Inflammatory macrophage treated with lipopolysaccharide for 1 hour (primary cell): ENCODE data around the gene RHOD.
A peak's percentile ranks its signal among the peaks of the same experiment; 100 is the strongest.

ENCODE experiments used
- DNase-seq, 2 donors: peaks; one replicate each; pipeline ENCODE4 v3.0.0-alpha.2; 2020 to 2022

RHOD gene

GRCh38 chr11:67056267-67057204, at the start of gene RHOD:
Gene RHOD, plus strand, starts transcription at chr11:67056847. Its CDS starts 56 bp downstream, at chr11:67056903.
- DNase-seq: no peak

- DNase-seq: peak; percentile 58 to 89
Measured at GRCh38 chr11:67007126-67007525, 49.5 kb upstream of the RHOD start.

- no peak for DNase-seq
Measured at GRCh38 chr11:67010296-67010905, 46.2 kb upstream of the RHOD start.

GRCh38 chr11:67013511-67014045, 43.1 kb upstream of the RHOD start:
- no peak for DNase-seq

- no peak for DNase-seq
Measured at GRCh38 chr11:67014343-67014742, 42.3 kb upstream of the RHOD start.

- DNase-seq: no peak
Measured at GRCh38 chr11:67015048-67015447, 41.6 kb upstream of the RHOD start.

- DNase-seq: no peak
Measured at GRCh38 chr11:67016550-67016949, 40.1 kb upstream of the RHOD start.

- DNase-seq: no peak
Measured at GRCh38 chr11:67020949-67021348, 35.7 kb upstream of the RHOD start.

- DNase-seq: peak; percentile 23 to 69
Measured at GRCh38 chr11:67022341-67022933, 34.2 kb upstream of the RHOD start.

- DNase-seq: peak in 1 of 2 donors; percentile 69
Measured at GRCh38 chr11:67022961-67023956, 33.4 kb upstream of the RHOD start, which contains the start of gene SYT12. Gene SYT12, plus strand, starts transcription at chr11:67023134. Its CDS starts 7,011 bp downstream, at chr11:67030145.

- no peak for DNase-seq
Measured at GRCh38 chr11:67023957-67024353, 32.7 kb upstream of the RHOD start.

- no peak for DNase-seq
Measured at GRCh38 chr11:67024410-67024809, 32.2 kb upstream of the RHOD start.

GRCh38 chr11:67024966-67025365, 31.7 kb upstream of the RHOD start:
- DNase-seq: no peak

GRCh38 chr11:67025750-67026149, 30.9 kb upstream of the RHOD start:
- no peak for DNase-seq

- no peak for DNase-seq
Measured at GRCh38 chr11:67026941-67027340, 29.7 kb upstream of the RHOD start.

- peak; percentile 23 to 38 for DNase-seq
Measured at GRCh38 chr11:67027483-67027930, 29.1 kb upstream of the RHOD start.

- DNase-seq: no peak
Measured at GRCh38 chr11:67027943-67028542, 28.6 kb upstream of the RHOD start.

- DNase-seq: no peak
Measured at GRCh38 chr11:67029146-67029545, 27.5 kb upstream of the RHOD start.

- no peak for DNase-seq
Measured at GRCh38 chr11:67030976-67031375, 25.7 kb upstream of the RHOD start.

- DNase-seq: no peak
Measured at GRCh38 chr11:67031791-67032561, 24.7 kb upstream of the RHOD start.
